ENCODE measurements around the gene FLT3. TPM values are rescaled to one million over a fixed set of nuclear protein-coding genes. Genes with fewer than 3 reads are reported as not detected.

Gene FLT3
- total and polyA plus RNA-seq, 10 of the 15 experiments (the other 5 are each of a cell fraction or from before 2014, with no cell fraction given): 0.04 to 0.19 (median 0.11) TPM; not detected in 1

DNA sequence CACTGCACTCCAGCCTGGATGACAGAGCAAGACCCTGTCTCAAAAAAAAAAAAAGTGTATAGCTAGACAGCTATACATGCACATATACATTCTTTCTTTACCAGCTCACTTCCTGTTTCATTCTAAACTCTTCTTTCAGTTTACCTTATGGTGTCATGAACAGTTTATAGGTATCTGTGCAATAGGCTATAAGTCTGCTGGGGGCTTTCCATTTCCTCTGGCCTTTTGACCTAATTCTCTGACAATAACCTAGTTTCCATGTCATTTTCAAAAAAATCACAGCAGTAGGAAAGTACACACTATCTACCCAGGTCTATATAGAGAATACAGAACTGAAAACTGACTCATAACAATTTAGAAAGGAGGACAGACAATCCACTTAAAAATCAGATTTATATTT, 87.5 kb downstream of the FLT3 start (continued):
- TF ChIP-seq RCOR1 (conservative IDR thresholded peaks at IDR 0.05; ENCODE audit: low read depth, low read length) (no peak), RBBP5 (conservative IDR thresholded peaks at IDR 0.05) (no peak), FOXM1 (IDR thresholded peaks at IDR 0.05; ENCODE audit: low read depth, low read length) (peak; percentile 60; the same call in 1 of the 2 replicates), IKZF1 (conservative IDR thresholded peaks at IDR 0.05) (peak; percentile 50), MEF2A (IDR thresholded peaks at IDR 0.05; ENCODE audit: insufficient read depth, low read depth, low read length) (peak; percentile 73), SIN3A (IDR thresholded peaks at IDR 0.05; ENCODE audit: low read depth, low read length) (no peak), SPI1 (IDR thresholded peaks at IDR 0.05; ENCODE audit: borderline replicate concordance, insufficient read depth, low read depth, low read length) (peak; percentile 66)

DNA sequence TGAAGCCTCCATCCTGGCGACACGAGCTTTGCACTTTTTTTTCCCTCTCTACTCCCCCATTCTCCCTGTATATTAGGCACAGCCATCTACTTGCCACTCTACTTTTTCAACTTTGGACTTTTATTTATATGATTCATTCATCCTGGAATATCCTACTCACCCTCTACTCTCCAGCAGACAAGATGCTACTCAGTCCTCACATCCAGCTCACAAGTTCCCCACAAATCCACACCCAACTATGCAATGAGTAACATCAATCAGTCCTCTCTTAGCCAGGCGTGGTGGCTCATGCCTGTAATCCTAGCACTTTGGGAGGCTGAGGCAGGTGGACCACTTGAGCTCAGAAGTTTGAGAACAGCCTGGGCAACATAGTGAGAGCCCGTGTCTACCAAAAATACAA, 88.0 kb downstream of the FLT3 start:
- Histone ChIP-seq H3K9ac (ENCODE audit: control insufficient read depth, insufficient read depth, low read length) (no peak overlapping the region), H3K27ac (ENCODE audit: control insufficient read depth, insufficient read depth) (no peak overlapping the region), H3K36me3 (ENCODE audit: control insufficient read depth in 2 of 2, insufficient read depth in 2 of 2, low read length in 1 of 2) (no peaks in the 10 kb centered on the region), H3K4me1 (ENCODE audit: control insufficient read depth, insufficient read depth, low read length) (peaks cover 10% of the 10 kb centered on the region), H3K4me3 (no peak overlapping the region), H3K27me3 (replicated peaks in 1 of 2; ENCODE audit: control insufficient read depth in 2 of 2, insufficient read depth in 2 of 2, low read length in 1 of 2) (no peaks in the 10 kb centered on the region), H3K4me2 (ENCODE audit: control insufficient read depth, insufficient read depth) (no peak overlapping the region), H3K9me3 (replicated peaks; ENCODE audit: control insufficient read depth, insufficient read depth, low read length) (no peaks in the 10 kb centered on the region), H4K20me1 (ENCODE audit: control insufficient read depth, insufficient read depth) (no peaks in the 10 kb centered on the region), H2AFZ (ENCODE audit: control insufficient read depth, low read depth, low read length) (no peak overlapping the region), H3K79me2 (ENCODE audit: control insufficient read depth, insufficient read depth, low read length) (no peaks in the 10 kb centered on the region)
- ATAC-seq (peak; percentile 15), DNase-seq (ENCODE audit: low read depth, low spot score) (no peak), FAIRE-seq (no peak)
- POLR2A ChIA-PET: interaction anchor here (0.8 kb wide), 1 partner anchor 36 kb away, joined by 3 read pairs; no protein-coding TSS in a partner anchor
- in situ Hi-C loops (cut with MboI): no loop called here
- intact Hi-C loops (cut with micrococcal nuclease; ENCODE audit: unreplicated experiment): no loop called here
- WGBS (ENCODE audit: insufficient coverage, insufficient replicate concordance, low lambda C conversion rate, missing lambda C conversion rate): 83% methylated on average over 4 of the region's 4 CpGs
- RAD21 ChIA-PET (ENCODE audit: unreplicated experiment): interaction anchor here (0.5 to 2.5 kb wide), 9 partner anchors 13 to 194 kb away, joined by 3 to 7 read pairs (median 3); no protein-coding TSS in a partner anchor
- BruUV-seq (replicated peaks): no TSS peak
- CTCF ChIA-PET: interaction anchor here (0.6 to 1.9 kb wide), 5 partner anchors 14 to 186 kb away, joined by 3 to 7 read pairs (median 4); no protein-coding TSS in a partner anchor
- TF ChIP-seq BCL11A (IDR thresholded peaks at IDR 0.05; ENCODE audit: low read depth, low read length) (no peak), RB1 (IDR thresholded peaks at IDR 0.05; ENCODE audit: borderline replicate concordance) (no peak), IRF5 (IDR thresholded peaks at IDR 0.05; ENCODE audit: borderline replicate concordance) (no peak), PAX5 (IDR thresholded peaks at IDR 0.05; ENCODE audit: borderline replicate concordance, low read depth, low read length) (no peak), STAT3 (IDR thresholded peaks at IDR 0.05; ENCODE audit: low read depth, low read length) (no peak)
- SMC1A ChIA-PET (ENCODE audit: uncharacterized antibody, unreplicated experiment): interaction anchor here (0.6 to 2.6 kb wide), 9 partner anchors 9 to 127 kb away, joined by 3 to 9 read pairs (median 4); no protein-coding TSS in a partner anchor
